Suprapubic skin (tissue), 4 donors: ENCODE data around the gene CAT. TPM values are rescaled to one million over a fixed set of nuclear protein-coding genes. Genes with fewer than 3 reads are reported as not detected.

Experiments used
- DNase-seq, 2 donors: peaks; one replicate each; pipeline ENCODE4 v3.0.0-alpha.2; 2019; ENCODE audit warnings: low spot score in 2 of 2
- H3K27ac ChIP-seq: fragments of 200-600 bp; sonication (generic); one replicate; pipeline ENCODE4 v1.5.1; 2019
- H3K27me3 ChIP-seq: fragments of 200-600 bp; sonication (generic); one replicate; pipeline ENCODE4 v1.5.1; 2019
- H3K36me3 ChIP-seq: fragments of 200-600 bp; sonication (generic); one replicate; pipeline ENCODE4 v1.5.1; 2019
- H3K4me1 ChIP-seq: fragments of 200-600 bp; sonication (generic); one replicate; pipeline ENCODE4 v1.5.1; 2019
- H3K4me3 ChIP-seq: fragments of 200-600 bp; sonication (generic); one replicate; pipeline ENCODE4 v1.5.1; 2019; ENCODE audit warnings: mild to moderate bottlenecking
- H3K9me3 ChIP-seq: fragments of 200-600 bp; sonication (generic); one replicate; pipeline ENCODE4 v1.5.1; 2019
- EP300 ChIP-seq: sonication (generic); formaldehyde crosslinking; IDR thresholded peaks from one replicate; pipeline ENCODE4 v1.6.1; 2017; ENCODE audit warnings: antibody characterized with exemption
- POLR2A ChIP-seq, 2 donors: fragments of 450-650 bp; IDR thresholded peaks; one replicate each; pipeline ENCODE4 v1.6.1; 2017; ENCODE audit warnings: antibody characterized with exemption in 2 of 2, mild to moderate bottlenecking in 2 of 2, moderate library complexity in 2 of 2
- POLR2AphosphoS5 ChIP-seq, 3 donors: sonication (generic); formaldehyde crosslinking; IDR thresholded peaks; one replicate each; pipeline ENCODE4 v1.6.1; 2017; ENCODE audit warnings: antibody characterized with exemption in 3 of 3
- WGBS: methylation state at CpG from one replicate; pipeline ENCODE4 v1.1.5; 2018; 5-methylcytosine and 5-hydroxymethylcytosine counted together
- total RNA-seq, 4 donors: library from RNA; depleted of rRNA; stranded (reverse); fragments of >200 nt; gene quantifications; one replicate each; pipeline ENCODE4 v1.1.0, GENCODE V29; 2016
- TF ChIP-seq, protein P1 (sequence below), 2 donors: fragments of 200-600 bp in 1 of 2; fragments of 450-650 bp in 1 of 2; sonication (generic) in 1 of 2; IDR thresholded peaks; one replicate each; pipeline ENCODE4 v1.5.1; 2016 to 2019; ENCODE audit warnings: antibody characterized with exemption in 2 of 2, mild to moderate bottlenecking in 1 of 2, moderate library complexity in 1 of 2

The CAT gene
- total RNA-seq, 4 donors from 2014 or later = 122 to 193 (median 133) TPM

DNA sequence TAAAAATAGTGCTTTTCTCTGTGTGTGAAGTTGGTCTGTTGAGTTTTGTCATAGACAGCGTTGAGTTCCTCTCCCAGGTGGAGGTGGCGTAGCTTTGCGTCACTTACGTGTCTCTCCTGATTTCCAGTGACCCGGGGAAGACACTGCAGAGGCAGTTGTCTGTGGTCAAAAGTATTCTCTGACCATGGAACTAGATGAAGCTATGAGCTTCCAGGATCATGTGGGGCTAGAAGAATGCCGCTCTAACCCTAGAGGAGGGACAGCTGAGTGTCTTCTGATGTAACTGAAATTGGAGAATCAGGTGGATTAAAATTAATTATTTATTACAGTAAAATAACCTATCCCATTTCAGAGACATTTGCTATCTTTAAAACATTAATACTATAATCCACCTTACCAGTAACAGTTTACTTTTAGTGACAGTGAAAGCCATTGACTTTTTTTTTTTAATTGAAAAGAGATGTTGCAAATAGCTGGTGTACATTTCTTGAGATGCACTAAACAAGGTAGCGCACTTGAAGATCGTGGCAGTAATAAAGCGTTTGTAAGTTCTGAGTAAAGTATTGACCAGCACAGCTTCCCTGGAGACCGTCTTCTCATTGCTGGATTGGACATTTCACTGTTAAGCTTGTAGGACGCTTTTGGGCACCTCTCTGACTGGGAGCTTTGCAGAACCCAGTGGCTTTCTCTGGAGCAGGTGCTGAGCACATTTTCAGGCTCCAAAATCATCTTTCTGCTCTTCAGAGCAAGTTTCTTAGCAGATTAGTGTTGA, 9.7 kb downstream of the CAT start:
- Histone ChIP-seq H3K4me3 (no peak overlapping the region), H3K4me1 (peaks cover under 1% of the 10 kb centered on the region), H3K27me3 (no peaks in the 10 kb centered on the region), H3K27ac (no peak overlapping the region), H3K36me3 (peaks cover 40% of the 10 kb centered on the region), H3K9me3 (no peaks in the 10 kb centered on the region)
- TF ChIP-seq, protein P1, sequence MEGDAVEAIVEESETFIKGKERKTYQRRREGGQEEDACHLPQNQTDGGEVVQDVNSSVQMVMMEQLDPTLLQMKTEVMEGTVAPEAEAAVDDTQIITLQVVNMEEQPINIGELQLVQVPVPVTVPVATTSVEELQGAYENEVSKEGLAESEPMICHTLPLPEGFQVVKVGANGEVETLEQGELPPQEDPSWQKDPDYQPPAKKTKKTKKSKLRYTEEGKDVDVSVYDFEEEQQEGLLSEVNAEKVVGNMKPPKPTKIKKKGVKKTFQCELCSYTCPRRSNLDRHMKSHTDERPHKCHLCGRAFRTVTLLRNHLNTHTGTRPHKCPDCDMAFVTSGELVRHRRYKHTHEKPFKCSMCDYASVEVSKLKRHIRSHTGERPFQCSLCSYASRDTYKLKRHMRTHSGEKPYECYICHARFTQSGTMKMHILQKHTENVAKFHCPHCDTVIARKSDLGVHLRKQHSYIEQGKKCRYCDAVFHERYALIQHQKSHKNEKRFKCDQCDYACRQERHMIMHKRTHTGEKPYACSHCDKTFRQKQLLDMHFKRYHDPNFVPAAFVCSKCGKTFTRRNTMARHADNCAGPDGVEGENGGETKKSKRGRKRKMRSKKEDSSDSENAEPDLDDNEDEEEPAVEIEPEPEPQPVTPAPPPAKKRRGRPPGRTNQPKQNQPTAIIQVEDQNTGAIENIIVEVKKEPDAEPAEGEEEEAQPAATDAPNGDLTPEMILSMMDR (IDR thresholded peaks at IDR 0.05) = no peak
- TF ChIP-seq POLR2AphosphoS5 (IDR thresholded peaks at IDR 0.05) (no peak), EP300 (no peak), POLR2A (IDR thresholded peaks at IDR 0.05) (no peak)
- no peak for DNase-seq
- WGBS = 92% methylated on average over 11 of the region's 11 CpGs

DNA sequence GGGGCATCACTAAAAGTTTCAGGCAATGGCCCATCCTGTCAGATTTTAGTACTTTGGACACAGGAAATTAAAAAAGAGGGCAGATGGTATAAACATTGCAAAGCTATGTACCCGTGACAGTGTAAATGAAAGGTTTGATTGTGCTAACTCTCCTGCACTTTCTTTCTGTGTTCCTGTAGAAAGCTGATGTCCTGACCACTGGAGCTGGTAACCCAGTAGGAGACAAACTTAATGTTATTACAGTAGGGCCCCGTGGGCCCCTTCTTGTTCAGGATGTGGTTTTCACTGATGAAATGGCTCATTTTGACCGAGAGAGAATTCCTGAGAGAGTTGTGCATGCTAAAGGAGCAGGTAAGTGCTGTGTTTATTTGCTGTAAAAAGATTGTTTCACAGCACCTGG, 10.3 kb downstream of the CAT start:
- 77% methylated on average over 3 of the region's 3 CpGs for WGBS
- H3K4me1 ChIP-seq = no peaks in the 10 kb centered on the region
- no peak for DNase-seq
- H3K4me3 ChIP-seq = no peak overlapping the region
- H3K36me3 ChIP-seq = peaks cover 46% of the 10 kb centered on the region
- H3K27me3 ChIP-seq = no peaks in the 10 kb centered on the region
- no peaks in the 10 kb centered on the region for H3K9me3 ChIP-seq
- no peak overlapping the region for H3K27ac ChIP-seq
- no peak for TF ChIP-seq EP300
- no peak for TF ChIP-seq POLR2A (IDR thresholded peaks at IDR 0.05)
- TF ChIP-seq, protein P1 (IDR thresholded peaks at IDR 0.05) = no peak
- no peak for TF ChIP-seq POLR2AphosphoS5 (IDR thresholded peaks at IDR 0.05)

DNA sequence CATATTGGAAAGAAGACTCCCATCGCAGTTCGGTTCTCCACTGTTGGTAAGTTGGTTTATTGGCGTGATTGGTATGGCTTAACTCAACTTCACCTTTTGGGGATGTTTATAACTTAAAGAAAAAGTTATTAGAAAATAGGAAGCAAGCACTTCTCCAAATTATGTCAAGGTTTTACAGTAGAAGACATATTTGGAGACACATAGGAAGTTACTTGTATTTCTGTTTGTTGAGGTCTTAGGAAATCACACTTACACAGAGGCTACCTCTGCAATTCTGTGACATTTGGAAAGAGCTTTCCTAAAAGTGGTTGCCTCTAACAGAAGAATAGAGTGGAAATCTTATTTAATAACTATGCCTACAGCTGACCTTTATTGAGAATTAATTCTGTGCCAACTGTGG, 12.3 kb downstream of the CAT start:
- Histone ChIP-seq H3K36me3 (peaks cover 63% of the 10 kb centered on the region), H3K4me3 (no peak overlapping the region), H3K9me3 (no peaks in the 10 kb centered on the region), H3K27me3 (no peaks in the 10 kb centered on the region), H3K27ac (no peak overlapping the region), H3K4me1 (no peaks in the 10 kb centered on the region)
- no peak for DNase-seq
- 95% methylated on average over 3 of the region's 3 CpGs for WGBS
- no peak for TF ChIP-seq POLR2AphosphoS5 (IDR thresholded peaks at IDR 0.05)
- no peak for TF ChIP-seq EP300
- TF ChIP-seq, protein P1 (IDR thresholded peaks at IDR 0.05) = no peak
- no peak for TF ChIP-seq POLR2A (IDR thresholded peaks at IDR 0.05)

DNA sequence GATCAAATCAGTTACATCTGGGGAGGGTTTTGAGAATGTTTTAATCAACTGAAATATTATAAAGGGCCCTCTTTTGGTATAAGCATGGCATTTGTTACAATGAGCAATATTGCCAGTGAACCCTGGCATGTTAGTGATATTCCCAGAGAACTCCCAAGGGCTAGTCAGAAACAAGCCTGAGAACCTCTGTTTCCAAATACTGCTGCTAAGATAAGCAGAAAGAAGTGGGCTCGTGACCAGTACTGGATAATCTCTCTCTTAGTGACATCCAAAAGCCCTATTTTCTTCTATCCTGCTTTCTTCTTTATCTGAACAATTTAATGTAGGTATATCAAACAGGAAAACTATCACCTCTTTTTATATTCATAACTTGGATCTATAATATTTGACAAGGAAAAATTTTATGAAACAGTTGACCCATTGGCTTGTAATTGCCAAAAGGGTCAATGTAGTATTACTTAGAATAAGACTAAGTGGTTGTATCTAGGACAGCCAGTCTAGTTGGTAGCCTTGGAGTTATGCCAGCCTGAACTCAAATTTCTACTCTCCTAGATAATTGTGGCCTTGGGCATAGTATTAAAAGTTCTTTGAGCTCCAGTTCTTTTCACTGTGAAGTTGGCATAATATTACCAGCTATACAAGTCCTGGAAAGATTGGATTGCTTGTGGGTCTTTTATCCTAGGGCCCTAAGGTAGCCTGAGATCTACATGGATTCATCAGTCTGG, 15.7 kb downstream of the CAT start:
- DNase-seq = no peak
- Histone ChIP-seq H3K27ac (no peak overlapping the region), H3K36me3 (peaks cover 90% of the 10 kb centered on the region), H3K9me3 (no peaks in the 10 kb centered on the region), H3K4me1 (no peaks in the 10 kb centered on the region), H3K4me3 (no peak overlapping the region), H3K27me3 (no peaks in the 10 kb centered on the region)
- TF ChIP-seq EP300 (no peak), POLR2AphosphoS5 (IDR thresholded peaks at IDR 0.05) (no peak), POLR2A (IDR thresholded peaks at IDR 0.05) (no peak)
- TF ChIP-seq, protein P1 (IDR thresholded peaks at IDR 0.05) = no peak
- 98% methylated on average over 1 of the region's 1 CpG for WGBS

DNA sequence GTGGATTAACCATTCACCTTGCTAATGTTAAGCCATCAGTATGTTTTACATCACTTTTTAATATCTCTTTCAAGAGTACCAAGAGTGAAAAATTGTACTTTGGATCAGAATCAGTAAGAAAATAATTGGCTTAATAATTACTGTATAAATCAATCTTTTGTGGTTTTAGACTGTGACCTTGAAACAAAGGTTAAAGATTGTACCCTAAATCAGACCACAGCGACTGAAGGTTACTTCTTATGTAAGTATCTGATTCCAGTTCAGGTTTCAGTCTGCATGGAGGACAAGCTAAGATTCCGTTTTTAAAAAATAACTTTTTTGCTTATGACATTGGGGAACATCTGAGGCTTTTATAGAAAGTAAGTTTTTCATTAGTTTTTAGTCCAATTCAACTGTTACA, 18.9 kb downstream of the CAT start:
- TF ChIP-seq, protein P1 (IDR thresholded peaks at IDR 0.05) = no peak
- TF ChIP-seq EP300 (no peak), POLR2AphosphoS5 (IDR thresholded peaks at IDR 0.05) (no peak)
- peaks cover 79% of the 10 kb centered on the region for H3K36me3 ChIP-seq
- H3K27ac ChIP-seq = no peak overlapping the region
- H3K4me1 ChIP-seq = no peaks in the 10 kb centered on the region
- no peaks in the 10 kb centered on the region for H3K27me3 ChIP-seq
- H3K9me3 ChIP-seq = no peaks in the 10 kb centered on the region
- DNase-seq = no peak
- no peak overlapping the region for H3K4me3 ChIP-seq
- 95% methylated on average over 2 of the region's 2 CpGs for WGBS
